Progenitor cell of endocrine pancreas (in vitro differentiated cells): ENCODE results near the gene ATF7. TPM values are rescaled to one million over a fixed set of nuclear protein-coding genes. Genes with fewer than 3 reads are reported as not detected.

Experiments used
- DNase-seq: peaks from one replicate; pipeline ENCODE4 v3.0.0; 2021; ENCODE audit warnings: low spot score; ENCODE audit not compliant: unreplicated experiment
- H3K27ac Mint-ChIP-seq: 2 replicates; pipeline ENCODE4 v1.8.0; 2021; ENCODE audit warnings: mild to moderate bottlenecking, moderate library complexity, mixed read lengths
- H3K27me3 Mint-ChIP-seq: 2 replicates; pipeline ENCODE4 v1.8.0; 2021; ENCODE audit warnings: mixed read lengths
- H3K36me3 Mint-ChIP-seq: 2 replicates; pipeline ENCODE4 v1.8.0; 2022; ENCODE audit warnings: mixed read lengths; ENCODE audit not compliant: insufficient read depth
- H3K4me1 Mint-ChIP-seq: 2 replicates; pipeline ENCODE4 v1.8.0; 2021; ENCODE audit warnings: low read depth, mixed read lengths
- H3K4me3 Mint-ChIP-seq: 2 replicates; pipeline ENCODE4 v1.8.0; 2021; ENCODE audit warnings: low read depth, mild to moderate bottlenecking, moderate library complexity, mixed read lengths
- H3K9me3 Mint-ChIP-seq: 2 replicates; pipeline ENCODE4 v1.8.0; 2021; ENCODE audit warnings: low read depth, mixed read lengths
- CTCF ChIP-seq: fragments of 200-600 bp; sonication (generic); IDR thresholded peaks from one replicate; pipeline ENCODE4 v1.5.0; 2021; ENCODE audit warnings: antibody characterized with exemption, mild to moderate bottlenecking; ENCODE audit not compliant: unreplicated experiment
- total RNA-seq: library from RNA; stranded (reverse); gene quantifications from 2 replicates; pipeline ENCODE4 v1.2.1, GENCODE V29; 2021

Gene ATF7
- total RNA-seq, 1 donor from 2014 or later, result 51.7 TPM

- Mint-ChIP-seq H3K36me3 (no peaks in the 10 kb centered on the region), H3K4me1 (peaks cover 30% of the 10 kb centered on the region), H3K27ac (peak overlapping the region; percentile 99), H3K9me3 (no peaks in the 10 kb centered on the region), H3K27me3 (no peaks in the 10 kb centered on the region), H3K4me3 (peak overlapping the region; percentile 95)
- no peak for TF ChIP-seq CTCF
- no peak for DNase-seq
Measured at GRCh38 chr12:53493610-53494391, 132.4 kb downstream of the ATF7 start.

DNA sequence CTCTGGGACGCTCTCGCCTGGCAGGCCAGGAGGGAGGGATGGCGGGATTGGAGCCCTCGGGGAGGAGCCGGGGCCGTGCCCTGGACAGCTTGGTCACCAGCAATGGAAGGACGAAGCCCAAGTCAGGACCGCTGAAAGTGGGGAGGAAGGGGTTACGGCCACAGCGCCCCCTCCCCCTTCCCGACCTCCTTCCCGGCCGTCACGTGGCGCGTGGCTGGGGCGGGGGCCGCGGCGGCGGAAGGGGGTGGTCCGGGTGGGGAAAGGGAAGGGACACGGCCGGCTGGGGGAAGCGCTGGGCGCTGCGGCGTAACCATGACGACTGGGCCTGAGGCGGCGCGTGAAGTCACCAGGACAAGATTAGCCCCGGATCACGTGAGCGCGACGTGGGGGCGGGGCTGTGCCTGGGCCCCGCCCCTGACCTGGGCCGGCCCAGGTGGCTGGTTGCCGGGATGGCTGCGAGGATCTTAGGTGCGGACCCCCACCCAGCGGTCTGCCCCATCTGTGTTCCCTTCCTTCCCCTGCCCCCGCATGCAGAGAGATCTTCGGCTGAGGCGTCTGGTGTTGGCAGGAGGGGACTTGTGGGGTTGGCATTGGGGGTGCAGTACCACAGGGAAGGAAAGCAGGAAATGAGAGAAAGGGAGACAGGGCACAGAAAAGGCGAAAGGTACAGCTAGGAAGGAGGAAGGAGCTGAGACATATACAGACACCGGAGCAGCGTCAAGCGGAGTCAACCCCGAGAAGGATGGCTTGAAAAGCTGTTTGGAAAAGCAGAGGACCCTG lies 133.2 kb downstream of the ATF7 start:
- H3K4me3 Mint-ChIP-seq, result peak overlapping the region; percentile 95
- no peaks in the 10 kb centered on the region for H3K9me3 Mint-ChIP-seq
- H3K4me1 Mint-ChIP-seq, result peaks cover 28% of the 10 kb centered on the region
- no peaks in the 10 kb centered on the region for H3K36me3 Mint-ChIP-seq
- H3K27ac Mint-ChIP-seq, result peak overlapping the region; percentile 99
- no peaks in the 10 kb centered on the region for H3K27me3 Mint-ChIP-seq
- TF ChIP-seq CTCF, result no peak
- peak; percentile 94 for DNase-seq

GRCh38 chr12:53492188-53492587 lies 134.0 kb downstream of the ATF7 start:
- Mint-ChIP-seq H3K36me3 (no peaks in the 10 kb centered on the region), H3K27ac (peak overlapping the region; percentile 95), H3K9me3 (no peaks in the 10 kb centered on the region), H3K27me3 (no peaks in the 10 kb centered on the region), H3K4me1 (peaks cover 28% of the 10 kb centered on the region), H3K4me3 (peak overlapping the region; percentile 95)
- DNase-seq, result no peak
- TF ChIP-seq CTCF, result no peak

DNA sequence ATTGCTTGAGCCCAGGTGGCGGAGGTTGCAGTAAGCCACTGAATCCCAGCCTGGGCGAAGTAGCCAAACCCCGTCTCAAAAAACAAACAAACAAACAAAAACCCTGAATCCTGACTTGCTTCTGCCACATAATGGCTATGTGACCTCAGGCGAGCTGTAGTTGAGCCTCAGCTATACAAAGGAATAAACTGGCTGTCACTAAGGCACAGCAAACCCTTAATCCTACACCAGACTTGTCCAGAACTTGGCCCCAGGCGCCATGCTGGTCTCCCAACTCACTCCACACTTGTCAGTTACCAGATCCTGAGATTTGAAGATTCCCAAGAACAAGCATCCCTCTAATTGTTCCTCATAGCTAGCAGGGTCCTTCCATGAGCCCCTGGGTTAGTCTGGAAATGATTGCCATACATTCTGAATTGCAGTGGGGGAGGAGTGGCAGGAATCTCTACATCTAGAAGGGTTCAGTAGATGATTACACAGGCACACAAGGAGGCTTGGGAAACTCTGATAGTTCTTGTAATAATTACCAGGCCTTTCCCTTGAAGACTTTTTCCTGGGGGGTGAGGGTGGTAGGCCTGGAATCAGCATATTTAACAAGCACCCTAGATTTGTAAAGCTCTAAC lies 136.8 kb downstream of the ATF7 start:
- Mint-ChIP-seq H3K4me3 (no peak overlapping the region), H3K9me3 (no peaks in the 10 kb centered on the region), H3K36me3 (no peaks in the 10 kb centered on the region), H3K27ac (peak overlapping the region; percentile 69), H3K4me1 (peaks cover 24% of the 10 kb centered on the region), H3K27me3 (no peaks in the 10 kb centered on the region)
- TF ChIP-seq CTCF, result no peak
- DNase-seq, result no peak
